Stimulated activated CD8-positive, alpha-beta memory T cell treated with anti-CD3 and anti-CD28 coated beads, Interleukin-4, amount 100 ng/mL, for 1 hour (primary cell): ENCODE results near the gene CTNS.

Source experiments
- DNase-seq, 2 donors: peaks; one replicate each; pipeline ENCODE4 v3.0.0-alpha.2; 2020; ENCODE audit warnings: low read depth in 2 of 2, low spot score in 1 of 2

The CTNS gene

DNA sequence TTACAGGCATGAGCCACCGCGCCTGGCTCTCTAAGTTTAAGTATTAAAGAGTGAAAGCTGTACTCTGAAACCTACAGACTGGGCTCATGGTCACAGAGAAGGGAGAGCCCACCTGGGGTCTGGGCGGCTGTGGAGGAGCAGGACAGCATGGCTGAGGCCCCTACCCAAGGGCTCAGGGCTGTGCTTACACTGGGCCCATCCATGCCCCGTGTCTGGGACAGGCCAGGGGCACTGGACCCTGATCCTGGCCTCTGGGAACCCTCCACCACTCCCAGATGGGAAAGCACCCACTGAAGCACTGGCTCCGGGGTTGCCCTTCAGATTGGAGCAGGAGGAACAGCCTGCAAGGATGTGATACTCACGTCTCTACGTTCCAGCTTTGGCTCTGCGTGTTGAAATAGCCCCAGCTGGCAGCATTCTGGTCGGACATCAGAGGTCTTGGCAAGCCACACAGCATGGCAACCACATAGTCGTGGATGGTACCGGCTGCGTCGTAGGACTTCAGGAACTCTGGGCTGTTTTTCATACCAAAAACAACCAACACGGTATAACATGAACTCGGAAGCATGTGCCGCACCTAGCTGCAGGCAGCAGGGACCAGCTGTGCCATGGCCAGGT lies 13.5 kb upstream of the CTNS start:
- no peak for DNase-seq

DNA sequence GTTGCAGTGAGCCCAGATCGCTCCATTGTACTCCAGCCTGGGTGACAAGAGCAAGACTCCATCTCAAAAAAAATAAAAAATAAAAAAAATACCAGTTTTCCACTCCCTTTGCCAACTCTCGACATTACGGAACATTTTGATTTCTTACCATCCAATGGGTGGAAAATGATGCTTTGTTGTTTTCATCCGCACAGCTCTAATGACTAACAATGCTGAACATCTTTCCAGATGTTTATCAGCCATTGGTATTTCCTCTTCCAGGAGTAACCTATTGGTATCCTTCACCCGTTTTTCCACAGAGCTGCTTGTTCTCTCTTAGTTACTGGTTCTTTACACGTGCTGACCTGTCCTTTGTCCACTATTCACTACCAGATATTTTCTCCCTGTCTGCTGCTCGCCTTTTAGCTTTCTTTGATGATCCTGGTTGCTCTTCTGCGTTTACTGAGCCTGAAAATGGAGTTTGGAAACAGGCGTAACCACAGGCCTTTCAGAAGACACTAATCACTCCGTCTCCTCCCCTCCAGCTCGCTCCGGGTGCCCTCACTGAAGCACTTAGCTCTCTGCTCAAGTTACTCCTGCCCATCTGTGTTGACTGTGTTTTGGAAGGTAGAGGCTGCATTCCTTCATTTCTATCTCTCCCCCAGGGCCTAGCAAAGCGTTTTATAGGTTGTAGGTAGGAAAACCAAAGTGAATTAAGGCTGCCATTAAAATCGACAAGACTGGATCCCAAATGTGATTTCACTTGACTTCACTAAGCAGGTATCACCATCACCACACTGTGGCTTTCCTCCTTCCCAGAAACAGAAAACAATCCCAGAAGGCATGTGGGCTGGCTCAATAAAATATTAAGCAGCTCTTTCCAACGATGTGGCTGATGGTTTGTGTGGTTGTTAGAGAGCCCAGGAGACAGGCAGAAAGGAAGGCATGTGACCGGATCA lies 9.5 kb upstream of the CTNS start:
- no peak for DNase-seq

DNA sequence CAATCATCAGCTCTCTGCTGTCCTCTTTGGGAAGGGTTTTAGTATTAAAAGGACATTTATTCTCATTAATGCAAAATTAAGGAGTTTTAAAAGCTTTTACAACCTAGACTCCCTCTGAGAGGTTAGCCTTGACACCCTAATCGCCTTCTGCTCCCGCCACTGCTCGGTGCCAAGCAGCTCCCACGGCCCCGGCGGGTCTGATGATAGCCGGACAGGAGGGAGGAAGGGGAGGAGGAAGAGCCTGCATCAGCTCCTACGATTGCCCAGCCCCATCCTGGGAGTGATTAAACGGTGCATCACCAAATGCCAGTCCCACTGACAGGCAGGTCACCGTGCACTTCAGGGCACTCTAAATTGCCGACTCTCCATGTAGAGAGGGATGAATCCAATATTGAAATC lies 8.8 kb upstream of the CTNS start:
- no peak for DNase-seq

DNA sequence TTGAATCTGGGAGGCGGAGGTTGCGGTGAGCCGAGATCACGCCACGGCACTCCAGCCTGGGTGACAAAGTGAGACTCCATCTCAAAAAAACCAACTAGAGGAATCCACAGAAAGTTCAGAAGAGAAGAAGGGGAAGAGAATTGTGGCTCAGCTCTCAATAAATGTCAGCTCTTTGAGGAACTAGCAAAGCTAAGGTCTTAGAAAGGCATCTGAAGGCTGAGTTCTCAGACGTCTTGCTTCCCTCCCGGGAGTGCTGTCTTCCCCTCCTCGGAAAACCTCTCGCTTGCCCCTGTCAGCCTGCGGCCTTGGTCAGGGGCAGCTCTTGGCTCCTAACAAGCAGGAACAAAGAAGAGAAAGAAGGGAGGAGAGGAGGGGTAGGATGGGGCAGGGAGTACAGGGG lies 5.8 kb upstream of the CTNS start:
- DNase-seq: no peak

DNA sequence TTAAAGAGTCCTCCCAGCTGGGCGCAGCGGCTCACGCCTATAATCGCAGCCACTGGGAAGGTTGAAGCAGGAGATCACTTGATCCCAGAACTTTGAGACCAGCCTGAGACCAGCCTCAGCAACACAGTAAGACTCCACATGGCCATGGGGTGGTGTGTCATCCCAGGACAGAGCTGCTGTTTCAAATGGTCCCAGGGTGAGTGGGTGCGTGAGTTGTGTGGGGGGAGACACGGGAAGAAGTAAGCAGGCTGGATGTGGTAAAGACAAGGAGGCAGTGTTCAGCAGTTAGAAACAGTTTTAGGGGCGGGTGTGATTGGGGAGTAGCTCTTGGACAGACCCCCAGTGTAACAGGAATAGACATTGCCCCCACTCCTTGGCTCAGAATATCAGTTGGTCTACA lies 4.3 kb upstream of the CTNS start:
- no peak for DNase-seq

DNA sequence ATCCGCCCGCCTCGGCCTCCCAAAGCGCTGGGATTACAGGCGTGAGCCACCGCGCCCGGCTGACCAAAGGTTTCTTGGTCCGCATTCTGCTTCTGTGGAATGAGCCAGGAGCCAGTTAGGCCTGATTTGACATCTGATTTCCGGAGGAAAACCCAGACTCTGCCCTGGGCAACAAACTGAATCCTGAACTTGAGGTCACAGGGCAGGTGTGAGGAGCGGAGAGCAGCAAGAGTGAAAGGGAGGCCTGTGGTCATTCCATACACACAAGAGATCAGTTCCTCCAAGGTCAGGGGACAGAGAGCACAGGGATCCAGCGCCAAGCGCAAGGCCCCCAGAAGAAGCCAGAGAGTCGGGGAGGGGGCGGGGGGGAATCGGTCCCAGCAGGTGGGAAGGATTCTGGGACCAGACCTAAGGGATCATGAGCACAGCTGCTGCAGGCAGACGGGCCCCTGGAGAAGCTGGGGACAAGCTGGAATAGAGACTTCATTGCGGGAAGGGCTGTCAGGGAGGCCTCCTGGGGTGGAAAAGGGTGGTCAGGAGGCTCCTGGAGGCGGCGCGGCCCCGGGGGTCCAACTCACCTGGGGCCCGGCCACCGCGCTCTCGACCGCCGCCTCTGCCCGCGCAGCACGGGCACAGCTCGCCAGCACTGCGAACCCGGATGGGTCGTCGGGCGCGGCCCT lies 946 bp upstream of the CTNS start:
- no peak for DNase-seq

DNA sequence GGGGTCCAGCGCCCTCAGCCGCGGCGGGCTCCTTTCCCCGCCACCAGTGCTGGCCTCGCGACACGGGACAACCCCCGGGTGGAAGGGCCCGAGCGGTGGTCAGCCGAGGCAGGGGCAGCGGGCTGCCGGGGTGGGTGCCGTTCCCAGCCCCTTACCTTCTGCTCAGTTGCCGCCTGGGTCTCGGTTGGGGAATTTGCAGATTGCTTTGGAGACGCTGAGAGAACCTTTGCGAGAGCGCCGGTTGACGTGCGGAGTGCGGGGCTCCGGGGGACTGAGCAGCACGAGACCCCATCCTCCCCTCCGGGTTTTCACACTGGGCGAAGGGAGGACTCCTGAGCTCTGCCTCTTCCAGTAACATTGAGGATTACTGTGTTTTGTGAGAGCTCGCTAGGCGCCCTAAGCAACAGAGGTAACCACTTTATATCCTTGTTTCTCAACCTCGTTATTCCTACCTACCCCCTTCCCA lies 381 bp downstream of the CTNS start:
- no peak for DNase-seq

DNA sequence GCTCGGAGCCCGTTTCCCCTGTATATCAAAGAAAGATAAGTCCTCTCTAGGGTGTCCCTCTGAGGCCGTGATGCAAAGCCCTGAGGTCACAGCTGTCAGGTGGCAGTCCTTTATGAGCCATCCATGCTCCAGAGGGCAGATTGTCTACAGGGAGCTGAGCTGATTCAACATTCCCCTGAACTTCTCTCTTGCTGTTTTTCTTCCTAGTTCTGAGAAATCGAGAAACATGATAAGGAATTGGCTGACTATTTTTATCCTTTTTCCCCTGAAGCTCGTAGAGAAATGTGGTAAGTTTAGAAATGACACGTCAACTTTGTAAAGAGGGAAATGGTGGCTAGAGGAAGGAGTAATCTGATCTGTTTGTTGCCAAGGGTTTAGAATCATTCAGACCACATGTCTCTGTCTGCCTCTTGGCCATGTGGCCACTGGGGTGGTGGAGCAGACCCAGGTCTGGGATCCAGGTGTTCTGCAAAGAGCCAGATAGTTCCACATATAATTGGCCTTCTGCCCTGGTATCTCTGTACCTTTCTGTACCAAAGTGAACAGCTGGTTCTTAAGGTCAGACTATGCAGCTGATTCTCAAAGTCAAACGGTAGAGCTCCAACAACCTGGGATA lies 3.5 kb downstream of the CTNS start:
- no peak for DNase-seq

DNA sequence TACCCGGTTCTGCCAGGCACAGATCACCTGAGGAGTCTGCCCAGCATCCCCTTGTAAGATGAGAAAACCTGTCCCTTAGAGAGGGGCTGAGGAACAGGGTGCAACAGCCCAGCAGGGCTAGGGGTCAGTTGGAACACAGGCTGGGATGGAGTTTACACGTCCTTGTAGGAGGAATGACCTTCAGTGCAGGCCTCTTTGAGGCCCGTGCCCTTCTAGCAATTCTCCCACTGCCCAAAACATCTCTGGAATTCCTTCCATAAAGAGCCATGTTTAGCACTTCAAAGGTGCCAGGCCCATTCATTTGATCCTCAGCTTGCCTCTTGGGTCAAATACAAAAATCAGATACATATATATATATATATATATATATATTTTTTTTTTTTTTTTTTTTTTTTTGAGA lies 4.5 kb downstream of the CTNS start:
- no peak for DNase-seq

DNA sequence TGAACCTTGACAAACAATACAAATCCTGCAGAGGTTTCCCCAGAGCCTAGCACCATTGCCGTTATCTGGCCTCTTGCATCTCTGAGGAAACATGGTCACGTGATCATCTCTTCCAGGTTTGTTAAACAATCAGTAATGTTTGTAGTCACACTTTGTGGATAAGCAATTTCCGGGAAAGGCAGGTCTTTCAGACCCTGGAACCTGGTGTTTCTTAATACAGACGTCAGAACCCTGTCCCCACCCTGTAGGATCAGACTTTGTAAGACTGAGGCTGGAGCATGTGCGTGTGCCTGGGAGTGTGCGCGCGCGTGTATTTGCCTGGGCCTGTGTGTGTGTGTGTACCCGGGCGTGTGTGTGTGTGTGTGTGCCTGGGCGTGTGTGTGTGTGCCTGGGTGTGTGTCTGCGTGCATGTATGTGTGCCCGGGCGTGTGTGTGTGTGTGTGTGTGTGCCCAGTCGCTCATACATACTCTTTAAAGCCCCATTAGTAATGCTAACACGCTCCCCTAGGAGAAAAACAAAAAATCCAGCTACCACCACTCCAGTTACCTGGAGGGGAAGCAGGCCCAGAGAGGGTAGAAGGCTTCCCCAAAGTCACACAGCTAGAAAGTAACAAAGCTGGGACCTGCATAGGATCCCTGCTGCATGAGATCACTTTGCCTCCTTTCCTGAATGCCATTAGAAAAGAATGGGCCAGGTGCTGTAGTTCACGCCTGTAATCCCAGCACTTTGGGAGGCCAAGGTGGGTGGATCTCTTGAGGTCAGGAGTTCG lies 5.3 kb downstream of the CTNS start:
- no peak for DNase-seq

DNA sequence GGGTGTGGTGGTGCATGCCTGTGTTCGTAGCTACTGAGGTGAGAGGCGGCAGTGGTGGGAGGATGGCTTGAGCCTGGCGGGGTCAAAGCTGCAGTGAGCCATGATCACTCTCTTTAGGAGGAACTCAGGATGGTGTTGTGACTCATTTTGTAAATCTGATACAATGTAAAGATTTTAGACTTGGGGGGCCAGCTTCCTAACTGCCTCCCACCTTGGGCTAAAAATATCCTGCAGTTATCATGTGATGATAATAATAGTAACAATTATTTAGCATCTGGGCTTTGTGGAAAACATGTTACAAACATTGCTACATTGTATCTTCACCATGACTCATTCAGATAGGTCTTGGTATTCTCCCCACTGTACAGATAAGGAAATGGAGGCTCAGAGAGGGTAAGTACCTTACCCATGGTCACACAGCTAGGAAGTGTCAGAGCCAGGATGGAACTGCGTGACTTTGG lies 7.4 kb downstream of the CTNS start:
- no peak for DNase-seq

DNA sequence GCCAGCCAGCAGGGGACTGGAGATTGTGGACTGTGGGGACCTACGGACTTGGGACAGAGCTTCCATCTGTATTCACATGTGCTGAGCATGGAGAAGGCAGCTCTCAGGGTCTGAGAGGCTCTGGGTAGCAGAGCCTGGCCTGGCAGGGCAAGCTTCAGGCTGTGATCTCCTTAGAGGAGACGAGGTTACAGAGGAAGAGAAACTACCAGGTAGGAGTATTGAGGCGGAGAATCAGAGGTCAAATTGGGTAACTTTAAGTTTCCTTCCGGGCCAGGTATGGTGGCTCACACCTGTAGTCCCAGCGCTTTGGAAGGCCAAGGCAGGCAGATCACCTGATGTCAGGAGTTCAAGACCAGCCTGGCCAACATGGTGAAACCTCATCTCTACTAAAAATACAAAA lies 8.8 kb downstream of the CTNS start:
- DNase-seq: no peak

DNA sequence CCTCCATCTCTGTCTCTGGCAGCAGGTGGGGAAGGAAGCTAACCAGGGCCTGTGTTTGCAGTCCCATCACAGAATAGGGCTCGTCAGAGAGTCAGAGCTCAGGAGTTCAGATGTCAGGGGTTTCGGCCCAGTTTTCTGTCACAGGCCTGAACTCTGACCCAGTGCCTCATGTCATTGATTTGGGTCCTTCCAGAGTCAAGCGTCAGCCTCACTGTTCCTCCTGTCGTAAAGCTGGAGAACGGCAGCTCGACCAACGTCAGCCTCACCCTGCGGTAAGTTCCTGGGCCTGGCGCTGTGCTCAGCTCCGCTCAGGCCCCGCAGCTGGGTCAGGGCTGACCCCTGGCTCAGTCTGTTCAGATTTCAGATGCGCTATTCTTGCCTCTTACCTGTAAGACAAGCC lies 10.7 kb downstream of the CTNS start:
- DNase-seq: no peak

DNA sequence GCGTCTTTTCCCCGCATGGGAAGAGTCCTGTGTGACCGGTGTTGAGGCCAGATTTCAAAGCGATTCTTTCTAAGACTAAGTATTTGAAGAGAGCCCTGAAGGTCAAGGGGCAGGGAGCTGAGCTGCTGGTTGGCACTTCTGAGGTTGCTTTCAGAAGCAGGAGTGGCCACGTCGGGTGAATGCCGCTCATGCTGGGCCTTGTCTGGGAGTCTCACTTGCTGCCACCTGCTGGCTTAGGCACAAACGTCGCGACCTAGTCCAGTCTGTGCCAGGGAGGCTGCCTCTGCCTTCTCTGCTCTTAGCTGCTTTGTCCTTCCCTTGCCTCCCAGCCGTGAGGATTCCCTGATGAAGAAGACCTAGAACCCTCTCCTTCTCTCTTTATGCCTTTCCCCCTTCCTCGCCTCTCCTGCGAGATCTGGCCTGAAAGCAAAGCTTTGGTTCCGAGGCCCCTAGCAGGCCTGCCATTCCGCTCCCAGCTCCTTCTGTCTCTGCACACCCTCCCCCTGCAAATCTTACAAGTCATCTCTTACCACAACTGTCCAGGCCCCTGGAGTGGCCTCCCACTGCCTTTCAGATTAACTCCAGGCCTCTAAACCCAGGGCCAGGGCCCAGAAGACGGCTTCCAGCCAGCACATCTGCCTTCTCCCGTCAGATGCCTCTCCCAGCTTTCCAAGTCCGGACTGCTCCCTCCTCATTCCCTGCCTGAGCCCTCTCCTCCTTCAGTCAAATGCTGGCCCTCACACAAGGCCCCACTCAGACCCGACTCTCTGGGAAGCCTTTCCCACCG lies 11.4 kb downstream of the CTNS start:
- no peak for DNase-seq

DNA sequence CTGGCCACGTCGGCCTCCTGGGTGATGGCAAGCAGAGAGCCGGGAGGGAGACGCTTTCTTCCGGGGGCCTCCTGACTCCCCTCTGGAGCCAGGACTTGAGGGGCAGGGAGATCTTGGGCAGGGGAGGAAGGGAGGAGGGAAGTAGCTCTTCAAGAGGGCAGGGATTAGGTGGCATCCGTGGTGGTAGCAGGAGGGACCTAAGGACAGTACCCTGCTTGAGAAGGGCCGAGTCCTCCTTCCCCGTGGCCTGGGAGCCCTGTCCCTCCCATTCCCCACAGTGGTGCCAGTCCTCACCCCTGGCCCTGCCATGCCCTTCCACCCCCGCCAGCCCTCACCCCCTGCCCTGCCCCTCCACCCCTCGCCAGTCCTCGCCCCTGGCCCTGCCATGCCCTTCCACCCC lies 19.2 kb downstream of the CTNS start:
- no peak for DNase-seq

DNA sequence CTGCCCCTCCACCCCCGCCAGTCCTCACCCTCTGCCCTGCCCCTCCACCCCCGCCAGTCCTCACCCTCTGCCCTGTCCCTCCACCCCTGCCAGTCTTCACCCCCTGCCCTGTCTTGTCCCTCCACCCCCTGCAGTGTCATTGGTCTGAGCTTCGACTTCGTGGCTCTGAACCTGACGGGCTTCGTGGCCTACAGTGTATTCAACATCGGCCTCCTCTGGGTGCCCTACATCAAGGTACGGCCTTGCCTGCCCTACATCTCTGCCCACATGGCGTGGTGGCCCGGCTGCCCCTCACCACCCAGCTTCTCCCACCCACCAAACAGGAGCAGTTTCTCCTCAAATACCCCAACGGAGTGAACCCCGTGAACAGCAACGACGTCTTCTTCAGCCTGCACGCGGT lies 19.8 kb downstream of the CTNS start:
- DNase-seq: no peak

DNA sequence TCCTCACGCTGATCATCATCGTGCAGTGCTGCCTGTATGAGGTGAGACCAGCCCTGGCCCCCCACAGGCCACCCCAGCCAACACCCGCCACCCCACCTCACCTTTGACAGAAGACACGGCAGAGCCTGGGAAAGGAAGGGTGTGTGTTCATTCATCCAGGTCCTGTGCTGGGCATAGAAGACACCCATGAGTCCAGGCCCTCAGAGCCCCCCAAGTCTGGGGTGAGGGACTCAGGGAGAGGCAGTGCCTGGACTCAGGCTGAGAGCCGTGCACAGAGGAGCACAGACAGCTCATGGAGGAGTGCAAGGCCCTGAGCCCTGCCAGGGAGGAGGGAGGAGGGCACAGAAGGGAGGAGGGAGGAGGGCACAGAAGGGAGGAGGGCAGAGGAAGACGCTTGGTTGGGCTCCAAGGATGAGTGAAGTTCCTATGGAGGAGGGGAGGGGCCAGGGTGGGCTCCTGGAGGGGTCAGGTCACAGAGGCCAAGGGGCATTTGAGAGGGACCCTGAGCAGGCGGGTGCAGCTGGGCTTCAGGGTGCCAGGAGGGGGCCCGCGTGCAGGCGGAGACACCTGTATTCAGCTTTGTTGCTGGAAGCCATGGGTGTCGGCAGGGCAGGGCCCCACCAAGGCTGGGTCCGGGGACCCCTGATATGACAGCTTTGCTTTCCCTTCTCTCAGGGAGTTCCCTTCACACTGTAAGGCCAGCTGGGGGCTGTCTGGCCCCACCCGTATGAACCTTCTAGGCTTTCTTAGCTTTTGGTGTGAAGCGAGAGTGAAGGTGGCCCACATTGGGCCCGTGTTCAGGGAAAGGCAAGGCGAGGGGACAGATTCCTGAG lies 20.4 kb downstream of the CTNS start:
- DNase-seq: no peak

DNA sequence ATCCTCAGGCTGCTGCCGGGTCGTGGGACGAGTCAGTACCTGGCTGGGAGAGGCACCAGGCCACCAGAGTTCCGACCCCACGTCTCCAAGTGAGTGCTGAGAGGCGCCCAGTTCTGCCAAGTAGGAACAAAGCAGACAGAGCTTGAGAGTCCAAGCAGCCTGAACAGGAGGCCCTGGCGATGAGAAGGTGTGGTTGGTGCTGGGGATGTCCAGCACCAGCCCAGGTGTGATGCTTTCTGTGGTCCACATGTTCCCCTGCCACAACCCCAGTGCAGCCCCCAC lies 21.0 kb downstream of the CTNS start:
- no peak for DNase-seq
